GM12878 (cell line): ENCODE results near the gene SBF1. TPM values are rescaled to one million over a fixed set of nuclear protein-coding genes. Genes with fewer than 3 reads are reported as not detected.

ENCODE experiments used
- FOS ChIP-seq: IDR thresholded peaks from 3 replicates; pipeline ENCODE4 v1.6.1; 2011; ENCODE audit warnings: borderline replicate concordance; ENCODE audit not compliant: insufficient read length; ENCODE audit errors: extremely low read depth
- HDAC2 ChIP-seq: fragments of 200-600 bp; sonication (generic); IDR thresholded peaks from 2 replicates; pipeline ENCODE4 v1.6.1; 2017
- IRF3 ChIP-seq: fragments of 450-650 bp; IDR thresholded peaks from 2 replicates; pipeline ENCODE4 v1.6.1; 2014; ENCODE audit warnings: mild to moderate bottlenecking
- IRF4 ChIP-seq: IDR thresholded peaks from 2 replicates; pipeline ENCODE4 v1.6.1; 2011; ENCODE audit warnings: low read depth, low read length
- PAX5 ChIP-seq: IDR thresholded peaks from 2 replicates; pipeline ENCODE4 v1.6.1; 2011; ENCODE audit warnings: low read depth, low read length, borderline replicate concordance
- SMC3 ChIP-seq: IDR thresholded peaks from 2 replicates; pipeline ENCODE4 v1.6.1; 2011; ENCODE audit warnings: low read length, improper control_type of control experiment, borderline replicate concordance
- polyA plus RNA-seq, 11 experiments: library from polyadenylated mRNA; depleted of rRNA in 4 of 11; unstranded in 6 of 11; stranded (reverse) in 5 of 11; fragments of >200 nt; fragmentation: Nextera tagmentation in 4 of 11; fragmentation: Illumina TruSeq in 1 of 11; extraction: Ambion mirVana in 4 of 11; extraction: Trizol in 1 of 11; gene quantifications; 1 replicate in 1 of 11; 2 replicates in 10 of 11; pipeline versions ENCODE4 v1.2.1 to v1.2.3, GENCODE V29; 2011 to 2016; ENCODE audit warnings: inconsistent platforms in 2 of 11, missing spikeins in 2 of 11, low read depth in 1 of 11
- total RNA-seq, 4 experiments: library from RNA; depleted of rRNA in 3 of 4; stranded (reverse); fragments of >200 nt in 3 of 4; fragmentation: Illumina TruSeq in 1 of 4; extraction: Trizol in 1 of 4; gene quantifications; 2 replicates each; pipeline versions ENCODE4 v1.2.1 to v1.2.3, GENCODE V29; 2013 to 2021
- TF ChIP-seq, protein P1 (sequence below): IDR thresholded peaks from 2 replicates; pipeline ENCODE4 v1.6.1; 2011; ENCODE audit warnings: low read depth, low read length, improper control_type of control experiment, borderline replicate concordance
- TF ChIP-seq, protein P2 (sequence below): IDR thresholded peaks from 2 replicates; pipeline ENCODE4 v1.6.1; 2012; ENCODE audit warnings: low read depth, low read length, improper control_type of control experiment
- TF ChIP-seq, protein P3 (sequence below): IDR thresholded peaks from 2 replicates; pipeline ENCODE4 v1.6.1; 2012; ENCODE audit warnings: low read length, inconsistent platforms

Gene SBF1
- total and polyA plus RNA-seq, 10 of the 15 experiments (the other 5 are each of a cell fraction or from before 2014, with no cell fraction given), result 0.23 to 95.0 (median 17.8) TPM

DNA sequence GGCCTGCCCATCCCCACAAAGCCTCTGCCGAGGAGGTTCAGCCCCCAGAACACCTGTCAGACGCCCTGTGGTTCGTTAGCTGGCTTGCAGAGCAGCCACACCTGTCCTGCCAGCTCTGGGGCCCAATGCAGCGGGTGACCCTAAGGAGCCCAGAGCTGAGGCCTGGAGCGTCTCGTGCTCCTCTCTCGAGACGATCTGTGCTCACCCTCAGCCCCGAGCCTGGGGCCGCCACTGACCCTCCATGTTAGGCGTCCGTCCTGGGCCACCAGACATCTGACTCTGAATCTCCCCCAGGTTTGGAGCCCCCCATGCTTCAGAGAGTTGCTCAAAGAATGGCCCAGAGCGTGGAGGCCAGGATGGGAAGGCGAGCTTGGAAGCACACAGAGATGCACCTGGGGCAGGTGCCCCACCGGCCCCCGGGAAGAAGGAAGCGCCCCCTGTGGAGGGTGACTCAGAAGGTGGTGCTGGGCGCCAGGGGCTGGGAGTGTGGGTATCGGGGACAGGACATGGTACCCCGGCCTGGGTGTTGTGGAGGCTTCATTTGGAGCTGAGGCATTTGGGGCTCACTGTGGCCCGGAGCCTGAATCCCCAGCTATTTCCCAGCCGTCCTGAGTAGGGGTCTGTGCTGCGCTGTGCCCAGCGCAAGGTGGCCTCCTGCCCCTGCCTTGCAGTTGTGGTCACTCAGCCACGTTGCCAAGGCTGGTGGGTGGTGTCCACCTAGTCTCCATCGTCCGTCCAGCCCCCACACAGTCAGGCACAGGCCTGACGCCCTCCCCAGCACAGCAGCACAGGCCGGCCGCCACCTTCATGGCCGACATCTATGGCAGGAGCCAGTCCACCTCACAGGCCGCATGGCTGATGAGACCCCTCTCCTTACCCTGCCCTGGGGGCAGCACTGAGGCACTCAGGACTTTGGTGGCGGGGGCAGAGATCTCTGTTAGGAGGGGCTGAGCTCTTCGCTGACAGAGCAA, 36.2 kb downstream of the SBF1 start (continued):
- TF ChIP-seq, protein P1, sequence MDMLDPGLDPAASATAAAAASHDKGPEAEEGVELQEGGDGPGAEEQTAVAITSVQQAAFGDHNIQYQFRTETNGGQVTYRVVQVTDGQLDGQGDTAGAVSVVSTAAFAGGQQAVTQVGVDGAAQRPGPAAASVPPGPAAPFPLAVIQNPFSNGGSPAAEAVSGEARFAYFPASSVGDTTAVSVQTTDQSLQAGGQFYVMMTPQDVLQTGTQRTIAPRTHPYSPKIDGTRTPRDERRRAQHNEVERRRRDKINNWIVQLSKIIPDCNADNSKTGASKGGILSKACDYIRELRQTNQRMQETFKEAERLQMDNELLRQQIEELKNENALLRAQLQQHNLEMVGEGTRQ, result no peak
- no peak for TF ChIP-seq PAX5
- no peak for TF ChIP-seq IRF4
- TF ChIP-seq IRF3, result no peak
- TF ChIP-seq HDAC2, result no peak
- TF ChIP-seq SMC3, result no peak
- TF ChIP-seq, protein P2, sequence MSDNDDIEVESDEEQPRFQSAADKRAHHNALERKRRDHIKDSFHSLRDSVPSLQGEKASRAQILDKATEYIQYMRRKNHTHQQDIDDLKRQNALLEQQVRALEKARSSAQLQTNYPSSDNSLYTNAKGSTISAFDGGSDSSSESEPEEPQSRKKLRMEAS, result no peak
- TF ChIP-seq, protein P3, sequence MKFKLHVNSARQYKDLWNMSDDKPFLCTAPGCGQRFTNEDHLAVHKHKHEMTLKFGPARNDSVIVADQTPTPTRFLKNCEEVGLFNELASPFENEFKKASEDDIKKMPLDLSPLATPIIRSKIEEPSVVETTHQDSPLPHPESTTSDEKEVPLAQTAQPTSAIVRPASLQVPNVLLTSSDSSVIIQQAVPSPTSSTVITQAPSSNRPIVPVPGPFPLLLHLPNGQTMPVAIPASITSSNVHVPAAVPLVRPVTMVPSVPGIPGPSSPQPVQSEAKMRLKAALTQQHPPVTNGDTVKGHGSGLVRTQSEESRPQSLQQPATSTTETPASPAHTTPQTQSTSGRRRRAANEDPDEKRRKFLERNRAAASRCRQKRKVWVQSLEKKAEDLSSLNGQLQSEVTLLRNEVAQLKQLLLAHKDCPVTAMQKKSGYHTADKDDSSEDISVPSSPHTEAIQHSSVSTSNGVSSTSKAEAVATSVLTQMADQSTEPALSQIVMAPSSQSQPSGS, result no peak
- TF ChIP-seq FOS, result no peak
